ENCODE measurements around the gene BRD1. TPM values are rescaled to one million over a fixed set of nuclear protein-coding genes. Genes with fewer than 3 reads are reported as not detected.

The BRD1 gene
- total RNA-seq, result 10 to 100 TPM; 32.1 to 61.5 TPM

DNA sequence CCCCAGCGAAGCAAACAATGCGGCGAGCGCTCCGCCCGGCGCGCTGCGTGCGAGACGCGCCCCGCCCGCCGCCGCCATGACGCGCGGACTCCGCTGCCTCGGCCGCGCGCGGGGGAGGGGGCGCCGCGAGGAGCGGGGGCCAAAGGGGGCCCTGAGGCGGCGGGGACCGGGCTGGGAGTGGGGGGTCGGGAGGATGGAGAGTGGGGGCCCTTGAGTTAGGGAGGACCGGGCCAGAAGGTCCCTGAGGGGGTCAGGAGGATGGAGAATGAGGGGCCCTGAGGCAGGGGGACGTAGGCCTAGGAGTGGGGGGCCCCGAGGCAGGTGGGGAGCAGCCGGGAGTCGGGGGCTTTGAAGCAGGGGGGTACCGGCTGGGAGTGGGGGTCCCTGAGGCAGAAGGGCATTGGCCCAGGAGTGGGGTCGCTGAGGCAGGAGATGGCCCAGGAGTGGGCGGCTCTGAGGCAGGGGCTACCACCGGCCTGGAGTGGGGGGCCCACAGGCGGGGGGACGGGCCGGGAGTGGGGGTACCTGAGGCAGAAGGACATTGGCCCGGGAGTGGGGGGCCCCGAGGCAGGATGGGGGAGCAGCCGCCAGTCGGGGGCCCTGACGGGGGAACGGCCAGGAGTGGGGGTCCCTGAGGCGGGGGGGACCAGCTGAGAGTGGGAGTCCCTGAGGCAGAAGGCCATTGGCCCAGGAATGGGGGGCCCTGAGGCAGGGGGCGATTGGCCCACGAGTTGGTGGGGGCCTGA is at the start of gene BRD1:
Gene BRD1, minus strand, starts transcription at position 21 of the 746 bp plus-strand sequence. CDS start 3,556 bp downstream, outside the sequence.
- Histone ChIP-seq H3K9me3 (no peaks in the 10 kb centered on the region), H3K27ac (peak within 1 kb of the TSS; percentile 72 to 81), H3K36me3 (peaks cover 13% of the 10 kb centered on the region), H3K4me1 (ENCODE audit: control insufficient read depth in 1 of 2, low read depth in 2 of 2) (peaks cover 22 to 26% of the 10 kb centered on the region in 2 donors), H3K27me3 (replicated peaks; ENCODE audit: insufficient read depth) (no peaks in the 10 kb centered on the region), H3K4me3 (peak within 1 kb of the TSS; percentile 82)
- TF ChIP-seq, protein P1, sequence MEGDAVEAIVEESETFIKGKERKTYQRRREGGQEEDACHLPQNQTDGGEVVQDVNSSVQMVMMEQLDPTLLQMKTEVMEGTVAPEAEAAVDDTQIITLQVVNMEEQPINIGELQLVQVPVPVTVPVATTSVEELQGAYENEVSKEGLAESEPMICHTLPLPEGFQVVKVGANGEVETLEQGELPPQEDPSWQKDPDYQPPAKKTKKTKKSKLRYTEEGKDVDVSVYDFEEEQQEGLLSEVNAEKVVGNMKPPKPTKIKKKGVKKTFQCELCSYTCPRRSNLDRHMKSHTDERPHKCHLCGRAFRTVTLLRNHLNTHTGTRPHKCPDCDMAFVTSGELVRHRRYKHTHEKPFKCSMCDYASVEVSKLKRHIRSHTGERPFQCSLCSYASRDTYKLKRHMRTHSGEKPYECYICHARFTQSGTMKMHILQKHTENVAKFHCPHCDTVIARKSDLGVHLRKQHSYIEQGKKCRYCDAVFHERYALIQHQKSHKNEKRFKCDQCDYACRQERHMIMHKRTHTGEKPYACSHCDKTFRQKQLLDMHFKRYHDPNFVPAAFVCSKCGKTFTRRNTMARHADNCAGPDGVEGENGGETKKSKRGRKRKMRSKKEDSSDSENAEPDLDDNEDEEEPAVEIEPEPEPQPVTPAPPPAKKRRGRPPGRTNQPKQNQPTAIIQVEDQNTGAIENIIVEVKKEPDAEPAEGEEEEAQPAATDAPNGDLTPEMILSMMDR (IDR thresholded peaks at IDR 0.05), result no peak
- DNase-seq (ENCODE audit: low spot score), result no peak
- no peak for ATAC-seq (ENCODE audit: insufficient number of reproducible peaks, low FRiP score, low read depth)

DNA sequence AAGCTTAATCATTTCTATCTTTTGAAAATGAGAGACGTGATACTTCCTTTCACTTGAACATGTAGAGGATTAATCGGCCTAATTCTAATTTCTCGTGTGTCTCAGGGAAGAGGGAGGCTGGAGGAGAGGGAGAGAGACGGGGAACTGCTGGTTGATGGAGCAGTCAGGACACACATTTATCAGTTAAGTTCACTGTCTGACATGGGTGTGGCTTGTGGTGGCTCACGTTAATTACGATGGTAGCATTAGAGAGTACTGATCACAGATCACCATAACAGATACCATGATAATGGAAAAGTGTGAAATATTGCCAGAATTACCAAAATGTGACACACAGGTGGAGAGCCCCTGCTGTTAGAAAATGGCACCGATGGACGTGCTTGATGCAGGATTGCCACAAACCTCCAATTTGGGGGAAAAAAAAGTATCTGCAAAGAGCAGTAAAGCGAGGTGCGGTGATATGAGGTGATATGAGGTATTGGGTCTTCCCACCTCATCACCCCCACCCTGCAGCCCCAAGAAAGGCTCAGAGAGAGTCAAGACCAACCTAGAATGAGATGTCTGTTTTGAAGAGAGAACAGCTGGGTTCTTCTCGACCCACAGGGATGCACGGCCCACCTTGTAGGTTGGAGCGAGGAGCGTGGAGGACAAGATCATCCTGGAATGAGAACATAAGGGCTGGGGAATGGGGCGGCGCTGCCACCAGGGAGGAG is 45.7 kb upstream of the BRD1 start:
- DNase-seq (ENCODE audit: low spot score) (no peak), ATAC-seq (ENCODE audit: insufficient number of reproducible peaks, low FRiP score, low read depth) (no peak)
- Histone ChIP-seq H3K4me3 (no peak overlapping the region), H3K27me3 (replicated peaks; ENCODE audit: insufficient read depth) (no peaks in the 10 kb centered on the region), H3K36me3 (peaks cover 5% of the 10 kb centered on the region), H3K4me1 (ENCODE audit: control insufficient read depth in 1 of 2, low read depth in 2 of 2) (no peaks in the 10 kb centered on the region), H3K9me3 (peaks cover 2% of the 10 kb centered on the region), H3K27ac (no peak overlapping the region)
- TF ChIP-seq, protein P1 (IDR thresholded peaks at IDR 0.05), result no peak

DNA sequence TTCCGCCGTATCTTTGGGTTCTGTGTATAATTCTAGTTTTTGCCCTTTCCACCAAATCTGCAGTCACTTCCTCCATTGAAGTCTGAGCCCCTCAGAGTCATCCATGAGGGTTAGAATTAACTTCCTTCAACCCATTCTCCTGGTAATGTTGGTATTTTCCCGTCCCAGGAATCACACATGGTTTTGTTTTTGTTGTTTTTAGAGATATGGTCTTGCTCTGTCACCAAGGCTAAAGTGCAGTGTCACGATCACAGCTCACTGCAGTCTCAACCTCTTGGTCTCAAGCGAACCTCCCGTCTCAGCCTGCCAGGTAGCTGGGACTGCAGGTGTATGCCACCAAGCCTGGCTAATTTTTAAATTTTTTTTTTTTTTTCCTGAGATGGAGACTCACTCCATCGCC is 44.7 kb upstream of the BRD1 start:
- Histone ChIP-seq H3K36me3 (peaks cover 5% of the 10 kb centered on the region), H3K27ac (no peak overlapping the region), H3K27me3 (replicated peaks; ENCODE audit: insufficient read depth) (no peaks in the 10 kb centered on the region), H3K4me1 (ENCODE audit: control insufficient read depth in 1 of 2, low read depth in 2 of 2) (no peaks in the 10 kb centered on the region), H3K4me3 (no peak overlapping the region), H3K9me3 (peaks cover 2% of the 10 kb centered on the region)
- TF ChIP-seq, protein P1 (IDR thresholded peaks at IDR 0.05), result no peak
- DNase-seq (ENCODE audit: low spot score), result no peak
- ATAC-seq (ENCODE audit: insufficient number of reproducible peaks, low FRiP score, low read depth), result no peak

DNA sequence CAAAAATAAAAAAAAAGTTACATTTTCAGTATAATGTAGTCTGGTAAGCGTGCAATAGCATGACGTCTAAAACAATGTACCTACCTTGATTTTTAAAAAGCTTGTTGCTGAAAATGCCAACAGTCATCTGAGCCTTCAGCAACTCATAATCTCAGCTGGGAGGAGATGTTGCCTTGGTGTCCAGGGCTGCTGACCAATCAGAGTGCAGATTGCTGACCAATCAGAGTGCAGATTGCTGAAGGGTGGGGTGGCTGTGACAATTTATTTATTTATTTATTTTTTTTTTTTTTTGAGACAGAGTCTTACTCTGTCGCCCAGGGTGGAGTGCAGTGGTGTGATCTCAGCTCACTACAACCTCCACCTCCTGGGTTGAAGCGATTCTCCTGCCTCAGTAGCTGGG is 43.8 kb upstream of the BRD1 start:
- Histone ChIP-seq H3K36me3 (peaks cover 5% of the 10 kb centered on the region), H3K4me3 (no peak overlapping the region), H3K4me1 (ENCODE audit: control insufficient read depth in 1 of 2, low read depth in 2 of 2) (no peaks in the 10 kb centered on the region), H3K27ac (no peak overlapping the region), H3K9me3 (peaks cover 2% of the 10 kb centered on the region), H3K27me3 (replicated peaks; ENCODE audit: insufficient read depth) (no peaks in the 10 kb centered on the region)
- ATAC-seq (ENCODE audit: insufficient number of reproducible peaks, low FRiP score, low read depth) (no peak), DNase-seq (ENCODE audit: low spot score) (no peak)
- TF ChIP-seq, protein P1 (IDR thresholded peaks at IDR 0.05), result no peak
